Right lobe of liver (tissue), 6 donors: ENCODE data around the gene MACROD2. TPM values are rescaled to one million over a fixed set of nuclear protein-coding genes. Genes with fewer than 3 reads are reported as not detected.

Experiments
- ATAC-seq, 4 donors: fragments of 200-7000 bp; cut with Tn5 transposase; one replicate each; pipeline ENCODE4 v1.9.1; 2020; ENCODE audit warnings: mild to moderate bottlenecking in 4 of 4, moderate library complexity in 4 of 4
- DNase-seq, 3 donors: peaks; one replicate each; pipeline ENCODE4 v3.0.0-alpha.2; 2020
- H3K27ac ChIP-seq, 3 donors: fragments of 200-600 bp; one replicate each; pipeline ENCODE4 v1.8.0; 2022
- H3K27me3 ChIP-seq, 2 donors: fragments of 200-600 bp; one replicate each; pipeline ENCODE4 v1.8.0; 2022
- H3K36me3 ChIP-seq, 4 donors: fragments of 200-600 bp; sonication (generic) in 1 of 4; one replicate each; pipeline versions ENCODE4 v1.5.1 to v1.8.0; 2017 to 2022; ENCODE audit warnings: control low read depth in 1 of 4
- H3K4me1 ChIP-seq, 4 donors: fragments of 200-600 bp; sonication (generic) in 1 of 4; one replicate each; pipeline versions ENCODE4 v1.5.1 to v1.8.0; 2017 to 2022; ENCODE audit warnings: control low read depth in 1 of 4
- H3K4me3 ChIP-seq, 3 donors: fragments of 200-600 bp; one replicate each; pipeline ENCODE4 v1.8.0; 2022
- H3K9me3 ChIP-seq, 4 donors: fragments of 200-600 bp; sonication (generic) in 1 of 4; one replicate each; pipeline versions ENCODE4 v1.5.1 to v1.8.0; 2017 to 2022; ENCODE audit warnings: control low read depth in 1 of 4
- POLR2A ChIP-seq: fragments of 450-650 bp; IDR thresholded peaks from one replicate; pipeline ENCODE4 v1.6.1; 2017; ENCODE audit warnings: antibody characterized with exemption, mild to moderate bottlenecking
- WGBS: methylation state at CpG from one replicate; pipeline ENCODE4 v1.1.6; 2018; ENCODE audit warnings: low coverage, low lambda C conversion rate; ENCODE audit not compliant: insufficient coverage; ENCODE audit errors: missing lambda C conversion rate; 5-methylcytosine and 5-hydroxymethylcytosine counted together
- intact Hi-C, 2 donors: fragments of 100-400 bp; cut with DNase I; formaldehyde crosslinking; loops; one replicate each; pipeline versions ENCODE4 v1.11.2 to v1.14.1; 2022
- total RNA-seq, 6 experiments: library from RNA; depleted of rRNA in 2 of 6; stranded (reverse); fragments of >200 nt in 2 of 6; fragmentation: NEBNext Ultra II Directional in 3 of 6; extraction: Animal tissue kit (Norgen Biotek cat#: 25700) in 3 of 6; gene quantifications; one replicate each; pipeline versions ENCODE4 v1.1.0 to v1.2.4, GENCODE V29; 2016 to 2023
- TF ChIP-seq, protein P1 (sequence below), 4 donors: fragments of 200-600 bp in 3 of 4; fragments of 450-650 bp in 1 of 4; IDR thresholded peaks; one replicate each; pipeline versions ENCODE4 v1.5.1 to v1.8.0; 2016 to 2022; ENCODE audit warnings: antibody characterized with exemption in 4 of 4, mild to moderate bottlenecking in 2 of 4
- donor health status: DM: no; HTN: yes; CAD: no.
- donor health status: DM: no; HTN: no; CAD: no.
- donor health status: DM: no; HTN: no; CAD: no.
- donor health status: DM: no; HTN: yes; CAD: no.
- donor health status: DM: no; HTN: yes; CAD: no.

Gene MACROD2
- total RNA-seq, 6 experiments from 2014 or later, result 1.2 to 5.5 (median 3.3) TPM

- intact Hi-C loops, result no loop called here
- ATAC-seq, result no peak
Measured at GRCh38 chr20:14989535-14990290, 994.4 kb downstream of the MACROD2 start.

GRCh38 chr20:14991023-14991422 is 995.7 kb downstream of the MACROD2 start:
- H3K4me1 ChIP-seq, result peaks cover 0 to 10% (median 4%) of the 10 kb centered on the region in 4 donors
- H3K27ac ChIP-seq, result no peak overlapping the region
- DNase-seq, result no peak
- TF ChIP-seq POLR2A, result no peak
- TF ChIP-seq, protein P1, sequence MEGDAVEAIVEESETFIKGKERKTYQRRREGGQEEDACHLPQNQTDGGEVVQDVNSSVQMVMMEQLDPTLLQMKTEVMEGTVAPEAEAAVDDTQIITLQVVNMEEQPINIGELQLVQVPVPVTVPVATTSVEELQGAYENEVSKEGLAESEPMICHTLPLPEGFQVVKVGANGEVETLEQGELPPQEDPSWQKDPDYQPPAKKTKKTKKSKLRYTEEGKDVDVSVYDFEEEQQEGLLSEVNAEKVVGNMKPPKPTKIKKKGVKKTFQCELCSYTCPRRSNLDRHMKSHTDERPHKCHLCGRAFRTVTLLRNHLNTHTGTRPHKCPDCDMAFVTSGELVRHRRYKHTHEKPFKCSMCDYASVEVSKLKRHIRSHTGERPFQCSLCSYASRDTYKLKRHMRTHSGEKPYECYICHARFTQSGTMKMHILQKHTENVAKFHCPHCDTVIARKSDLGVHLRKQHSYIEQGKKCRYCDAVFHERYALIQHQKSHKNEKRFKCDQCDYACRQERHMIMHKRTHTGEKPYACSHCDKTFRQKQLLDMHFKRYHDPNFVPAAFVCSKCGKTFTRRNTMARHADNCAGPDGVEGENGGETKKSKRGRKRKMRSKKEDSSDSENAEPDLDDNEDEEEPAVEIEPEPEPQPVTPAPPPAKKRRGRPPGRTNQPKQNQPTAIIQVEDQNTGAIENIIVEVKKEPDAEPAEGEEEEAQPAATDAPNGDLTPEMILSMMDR (IDR thresholded peaks at IDR 0.05), result no peak
- H3K4me3 ChIP-seq, result no peak overlapping the region
- no peaks in the 10 kb centered on the region for H3K36me3 ChIP-seq
- intact Hi-C loops, result no loop called here
- no peaks in the 10 kb centered on the region for H3K27me3 ChIP-seq
- no peak for ATAC-seq
- WGBS, result 23% methylated on average over 1 of the region's 1 CpG
- no peaks in the 10 kb centered on the region for H3K9me3 ChIP-seq

More at GRCh38 chr20:14989535-14990290, 994.4 kb downstream of the MACROD2 start:
- Histone ChIP-seq H3K27me3 (no peaks in the 10 kb centered on the region), H3K4me1 (peaks cover 0 to 21% (median 10%) of the 10 kb centered on the region in 4 donors), H3K9me3 (no peaks in the 10 kb centered on the region), H3K4me3 (no peak overlapping the region), H3K36me3 (no peaks in the 10 kb centered on the region), H3K27ac (no peak overlapping the region)
- WGBS, result 88% methylated on average over 8 of the region's 8 CpGs
- no peak for DNase-seq
- TF ChIP-seq, protein P1 (IDR thresholded peaks at IDR 0.05), result no peak
- TF ChIP-seq POLR2A, result no peak

DNA sequence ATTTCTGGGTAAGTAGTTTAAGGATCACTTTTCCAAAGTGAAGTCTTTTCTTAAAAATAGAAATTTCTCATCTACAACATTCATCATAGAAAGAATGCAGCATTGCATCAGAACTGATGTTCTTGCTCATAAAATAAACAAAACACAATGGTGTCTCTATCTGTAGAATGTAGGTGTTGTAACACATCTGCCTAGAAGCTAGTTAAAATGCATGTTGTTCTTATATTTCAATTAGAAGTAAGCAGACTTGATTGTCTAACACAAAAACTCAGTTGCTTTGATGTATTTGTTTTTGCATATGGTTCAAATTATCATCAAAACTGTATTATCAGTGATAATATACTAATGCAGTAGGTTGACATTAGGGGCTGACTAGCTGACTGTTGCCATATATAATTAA is 996.8 kb downstream of the MACROD2 start:
- no peak overlapping the region for H3K27ac ChIP-seq
- no peaks in the 10 kb centered on the region for H3K9me3 ChIP-seq
- no peaks in the 10 kb centered on the region for H3K27me3 ChIP-seq
- H3K4me3 ChIP-seq, result no peak overlapping the region
- no peaks in the 10 kb centered on the region for H3K36me3 ChIP-seq
- ATAC-seq (peak in 1 of 4 donors; percentile 68), DNase-seq (no peak)
- no peak for TF ChIP-seq POLR2A
- TF ChIP-seq, protein P1 (IDR thresholded peaks at IDR 0.05), result no peak
- peaks cover 0 to 4% (median under 1%) of the 10 kb centered on the region in 4 donors for H3K4me1 ChIP-seq
- intact Hi-C loops, result no loop called here

GRCh38 chr20:14992961-14993360 is 997.6 kb downstream of the MACROD2 start:
- H3K27ac ChIP-seq, result no peak overlapping the region
- no peaks in the 10 kb centered on the region for H3K4me1 ChIP-seq
- no peaks in the 10 kb centered on the region for H3K9me3 ChIP-seq
- no peak overlapping the region for H3K4me3 ChIP-seq
- TF ChIP-seq POLR2A, result no peak
- TF ChIP-seq, protein P1 (IDR thresholded peaks at IDR 0.05), result no peak
- H3K36me3 ChIP-seq, result no peaks in the 10 kb centered on the region
- DNase-seq (no peak), ATAC-seq (peak in 1 of 4 donors; percentile 21)
- intact Hi-C loops, result no loop called here
- no peaks in the 10 kb centered on the region for H3K27me3 ChIP-seq
- WGBS, result 39% methylated on average over 2 of the region's 2 CpGs
